A673 (cell line): ENCODE results near the gene EEFSEC.

ENCODE experiments used
- CTCF ChIP-seq: fragments of 300-800, 200-600 bp; sonication (generic); conservative IDR thresholded peaks from 2 replicates; pipeline ENCODE4 v1.5.1; 2017; ENCODE audit warnings: low read depth, mild to moderate bottlenecking, antibody characterized with exemption, low read length, moderate library complexity, mixed read lengths
- EZH2 ChIP-seq: fragments of 200-600 bp; sonication (generic); IDR thresholded peaks from 2 replicates; pipeline ENCODE4 v1.6.1; 2017; ENCODE audit warnings: borderline replicate concordance, low read depth, mild to moderate bottlenecking, mixed read lengths, antibody characterized with exemption, low read length; ENCODE audit not compliant: poor library complexity, severe bottlenecking

GRCh38 chr3:128364291-128364690 is 211.0 kb downstream of the EEFSEC start:
- no peak for TF ChIP-seq CTCF
- TF ChIP-seq EZH2, result no peak
